ENCODE data around the gene GP1BB. TPM values are rescaled to one million over a fixed set of nuclear protein-coding genes. Genes with fewer than 3 reads are reported as not detected.

Gene GP1BB
- total and polyA plus RNA-seq, 2 of the 13 experiments (the other 11 are each of a cell fraction or from before 2014, with no cell fraction given) = not detected

DNA sequence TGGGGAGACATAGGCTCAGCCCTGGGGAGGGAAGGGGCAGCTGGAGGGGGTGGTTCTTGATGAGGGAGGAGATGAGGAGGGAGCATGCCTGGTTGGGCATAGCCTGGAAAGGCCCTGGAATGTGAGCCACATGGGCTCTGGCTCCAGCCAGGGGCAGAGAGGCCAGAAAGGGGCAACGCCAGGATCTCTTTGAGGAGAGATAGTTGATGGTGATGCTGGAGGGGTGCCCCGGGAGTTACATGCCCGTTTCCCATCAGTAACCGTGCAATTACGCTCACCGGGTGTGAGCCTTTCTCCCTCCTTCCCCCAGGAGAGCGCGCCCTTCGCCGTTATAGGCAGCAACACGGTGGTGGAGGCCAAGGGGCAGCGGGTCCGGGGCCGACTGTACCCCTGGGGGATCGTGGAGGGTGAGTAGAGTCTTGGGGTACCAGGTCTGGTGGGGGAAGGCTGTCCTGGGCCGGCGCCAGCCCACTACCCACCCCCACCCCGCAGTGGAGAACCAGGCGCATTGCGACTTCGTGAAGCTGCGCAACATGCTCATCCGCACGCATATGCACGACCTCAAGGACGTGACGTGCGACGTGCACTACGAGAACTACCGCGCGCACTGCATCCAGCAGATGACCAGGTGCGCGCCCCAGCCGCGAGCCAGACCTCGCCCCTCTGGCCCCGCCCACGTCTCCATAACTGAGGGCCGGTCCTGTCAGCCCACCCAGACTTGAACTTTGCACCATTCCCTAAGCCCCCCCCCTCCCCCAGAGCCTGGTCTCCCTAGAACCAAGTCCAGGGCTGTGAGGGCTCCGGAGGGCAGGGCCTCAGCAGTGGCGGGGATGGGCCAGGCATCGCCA, 1.8 kb upstream of the GP1BB start (continued):
- TF ChIP-seq, protein P1, sequence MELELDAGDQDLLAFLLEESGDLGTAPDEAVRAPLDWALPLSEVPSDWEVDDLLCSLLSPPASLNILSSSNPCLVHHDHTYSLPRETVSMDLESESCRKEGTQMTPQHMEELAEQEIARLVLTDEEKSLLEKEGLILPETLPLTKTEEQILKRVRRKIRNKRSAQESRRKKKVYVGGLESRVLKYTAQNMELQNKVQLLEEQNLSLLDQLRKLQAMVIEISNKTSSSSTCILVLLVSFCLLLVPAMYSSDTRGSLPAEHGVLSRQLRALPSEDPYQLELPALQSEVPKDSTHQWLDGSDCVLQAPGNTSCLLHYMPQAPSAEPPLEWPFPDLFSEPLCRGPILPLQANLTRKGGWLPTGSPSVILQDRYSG (CRISPR knock-in tag; IDR thresholded peaks at IDR 0.05) = no peak
- TF ChIP-seq, protein P2, sequence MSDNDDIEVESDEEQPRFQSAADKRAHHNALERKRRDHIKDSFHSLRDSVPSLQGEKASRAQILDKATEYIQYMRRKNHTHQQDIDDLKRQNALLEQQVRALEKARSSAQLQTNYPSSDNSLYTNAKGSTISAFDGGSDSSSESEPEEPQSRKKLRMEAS (IDR thresholded peaks at IDR 0.05) = peak; percentile 18; the same call in 1 of the 2 replicates
- TF ChIP-seq, protein P3, sequence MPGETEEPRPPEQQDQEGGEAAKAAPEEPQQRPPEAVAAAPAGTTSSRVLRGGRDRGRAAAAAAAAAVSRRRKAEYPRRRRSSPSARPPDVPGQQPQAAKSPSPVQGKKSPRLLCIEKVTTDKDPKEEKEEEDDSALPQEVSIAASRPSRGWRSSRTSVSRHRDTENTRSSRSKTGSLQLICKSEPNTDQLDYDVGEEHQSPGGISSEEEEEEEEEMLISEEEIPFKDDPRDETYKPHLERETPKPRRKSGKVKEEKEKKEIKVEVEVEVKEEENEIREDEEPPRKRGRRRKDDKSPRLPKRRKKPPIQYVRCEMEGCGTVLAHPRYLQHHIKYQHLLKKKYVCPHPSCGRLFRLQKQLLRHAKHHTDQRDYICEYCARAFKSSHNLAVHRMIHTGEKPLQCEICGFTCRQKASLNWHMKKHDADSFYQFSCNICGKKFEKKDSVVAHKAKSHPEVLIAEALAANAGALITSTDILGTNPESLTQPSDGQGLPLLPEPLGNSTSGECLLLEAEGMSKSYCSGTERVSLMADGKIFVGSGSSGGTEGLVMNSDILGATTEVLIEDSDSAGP (CRISPR knock-in tag; IDR thresholded peaks at IDR 0.05; ENCODE audit: borderline replicate concordance) = 0 out of 2 replicates have a peak, but pooled peaks have one; percentile 21
- TF ChIP-seq, protein P4, sequence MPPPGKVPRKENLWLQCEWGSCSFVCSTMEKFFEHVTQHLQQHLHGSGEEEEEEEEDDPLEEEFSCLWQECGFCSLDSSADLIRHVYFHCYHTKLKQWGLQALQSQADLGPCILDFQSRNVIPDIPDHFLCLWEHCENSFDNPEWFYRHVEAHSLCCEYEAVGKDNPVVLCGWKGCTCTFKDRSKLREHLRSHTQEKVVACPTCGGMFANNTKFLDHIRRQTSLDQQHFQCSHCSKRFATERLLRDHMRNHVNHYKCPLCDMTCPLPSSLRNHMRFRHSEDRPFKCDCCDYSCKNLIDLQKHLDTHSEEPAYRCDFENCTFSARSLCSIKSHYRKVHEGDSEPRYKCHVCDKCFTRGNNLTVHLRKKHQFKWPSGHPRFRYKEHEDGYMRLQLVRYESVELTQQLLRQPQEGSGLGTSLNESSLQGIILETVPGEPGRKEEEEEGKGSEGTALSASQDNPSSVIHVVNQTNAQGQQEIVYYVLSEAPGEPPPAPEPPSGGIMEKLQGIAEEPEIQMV (CRISPR knock-in tag; IDR thresholded peaks at IDR 0.05; ENCODE audit: low read depth) = no peak
- peak; percentile 79 for TF ChIP-seq HNRNPLL (IDR thresholded peaks at IDR 0.05; ENCODE audit: low read depth, low read length, poor library complexity, severe bottlenecking)
- no peak for TF ChIP-seq ARNTL (CRISPR knock-in tag; IDR thresholded peaks at IDR 0.05)
- 0 out of 2 replicates have a peak, but pooled peaks have one; percentile 4 for TF ChIP-seq CREB1 (IDR thresholded peaks at IDR 0.05)
- TF ChIP-seq CREB1 (CRISPR knock-in tag; IDR thresholded peaks at IDR 0.05) = no peak
- TF ChIP-seq, protein P5, sequence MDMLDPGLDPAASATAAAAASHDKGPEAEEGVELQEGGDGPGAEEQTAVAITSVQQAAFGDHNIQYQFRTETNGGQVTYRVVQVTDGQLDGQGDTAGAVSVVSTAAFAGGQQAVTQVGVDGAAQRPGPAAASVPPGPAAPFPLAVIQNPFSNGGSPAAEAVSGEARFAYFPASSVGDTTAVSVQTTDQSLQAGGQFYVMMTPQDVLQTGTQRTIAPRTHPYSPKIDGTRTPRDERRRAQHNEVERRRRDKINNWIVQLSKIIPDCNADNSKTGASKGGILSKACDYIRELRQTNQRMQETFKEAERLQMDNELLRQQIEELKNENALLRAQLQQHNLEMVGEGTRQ (IDR thresholded peaks at IDR 0.05; ENCODE audit: low read depth, low read length) = no peak
- TF ChIP-seq, protein P5 (CRISPR knock-in tag; IDR thresholded peaks at IDR 0.05; ENCODE audit: borderline replicate concordance) = no peak
- TF ChIP-seq, protein P6, sequence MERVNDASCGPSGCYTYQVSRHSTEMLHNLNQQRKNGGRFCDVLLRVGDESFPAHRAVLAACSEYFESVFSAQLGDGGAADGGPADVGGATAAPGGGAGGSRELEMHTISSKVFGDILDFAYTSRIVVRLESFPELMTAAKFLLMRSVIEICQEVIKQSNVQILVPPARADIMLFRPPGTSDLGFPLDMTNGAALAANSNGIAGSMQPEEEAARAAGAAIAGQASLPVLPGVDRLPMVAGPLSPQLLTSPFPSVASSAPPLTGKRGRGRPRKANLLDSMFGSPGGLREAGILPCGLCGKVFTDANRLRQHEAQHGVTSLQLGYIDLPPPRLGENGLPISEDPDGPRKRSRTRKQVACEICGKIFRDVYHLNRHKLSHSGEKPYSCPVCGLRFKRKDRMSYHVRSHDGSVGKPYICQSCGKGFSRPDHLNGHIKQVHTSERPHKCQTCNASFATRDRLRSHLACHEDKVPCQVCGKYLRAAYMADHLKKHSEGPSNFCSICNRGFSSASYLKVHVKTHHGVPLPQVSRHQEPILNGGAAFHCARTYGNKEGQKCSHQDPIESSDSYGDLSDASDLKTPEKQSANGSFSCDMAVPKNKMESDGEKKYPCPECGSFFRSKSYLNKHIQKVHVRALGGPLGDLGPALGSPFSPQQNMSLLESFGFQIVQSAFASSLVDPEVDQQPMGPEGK (CRISPR knock-in tag; IDR thresholded peaks at IDR 0.05) = peak; percentile 55; the same call in 1 of the 2 replicates
- TF ChIP-seq, protein P7, sequence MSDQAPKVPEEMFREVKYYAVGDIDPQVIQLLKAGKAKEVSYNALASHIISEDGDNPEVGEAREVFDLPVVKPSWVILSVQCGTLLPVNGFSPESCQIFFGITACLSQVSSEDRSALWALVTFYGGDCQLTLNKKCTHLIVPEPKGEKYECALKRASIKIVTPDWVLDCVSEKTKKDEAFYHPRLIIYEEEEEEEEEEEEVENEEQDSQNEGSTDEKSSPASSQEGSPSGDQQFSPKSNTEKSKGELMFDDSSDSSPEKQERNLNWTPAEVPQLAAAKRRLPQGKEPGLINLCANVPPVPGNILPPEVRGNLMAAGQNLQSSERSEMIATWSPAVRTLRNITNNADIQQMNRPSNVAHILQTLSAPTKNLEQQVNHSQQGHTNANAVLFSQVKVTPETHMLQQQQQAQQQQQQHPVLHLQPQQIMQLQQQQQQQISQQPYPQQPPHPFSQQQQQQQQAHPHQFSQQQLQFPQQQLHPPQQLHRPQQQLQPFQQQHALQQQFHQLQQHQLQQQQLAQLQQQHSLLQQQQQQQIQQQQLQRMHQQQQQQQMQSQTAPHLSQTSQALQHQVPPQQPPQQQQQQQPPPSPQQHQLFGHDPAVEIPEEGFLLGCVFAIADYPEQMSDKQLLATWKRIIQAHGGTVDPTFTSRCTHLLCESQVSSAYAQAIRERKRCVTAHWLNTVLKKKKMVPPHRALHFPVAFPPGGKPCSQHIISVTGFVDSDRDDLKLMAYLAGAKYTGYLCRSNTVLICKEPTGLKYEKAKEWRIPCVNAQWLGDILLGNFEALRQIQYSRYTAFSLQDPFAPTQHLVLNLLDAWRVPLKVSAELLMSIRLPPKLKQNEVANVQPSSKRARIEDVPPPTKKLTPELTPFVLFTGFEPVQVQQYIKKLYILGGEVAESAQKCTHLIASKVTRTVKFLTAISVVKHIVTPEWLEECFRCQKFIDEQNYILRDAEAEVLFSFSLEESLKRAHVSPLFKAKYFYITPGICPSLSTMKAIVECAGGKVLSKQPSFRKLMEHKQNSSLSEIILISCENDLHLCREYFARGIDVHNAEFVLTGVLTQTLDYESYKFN (CRISPR knock-in tag; conservative IDR thresholded peaks at IDR 0.05) = peak; percentile 27; the same call in 1 of the 2 replicates
- 0 out of 2 replicates have a peak, but pooled peaks have one; percentile 8 for TF ChIP-seq ZBTB38 (CRISPR knock-in tag; IDR thresholded peaks at IDR 0.05)
- 0 out of 2 replicates have a peak, but pooled peaks have one; percentile 23 for TF ChIP-seq KDM5B (CRISPR knock-in tag; IDR thresholded peaks at IDR 0.05; ENCODE audit: borderline replicate concordance)
- peak; percentile 32; the same call in 1 of the 2 replicates for TF ChIP-seq HNF4A (CRISPR knock-in tag; IDR thresholded peaks at IDR 0.05)

Data from HepG2 (cell line).